Thyroid gland (tissue), 4 donors: ENCODE data around the gene USP17L21.
"Not testable (repeated sequence)": the region's sequence is repeated elsewhere in the genome, so short reads cannot be mapped to it uniquely, and the experiment has no call there.

Source experiments
- CTCF ChIP-seq, 6 experiments: fragments of 200-600 bp in 3 of 6; fragments of 450-650 bp in 3 of 6; sonication (generic) in 3 of 6; IDR thresholded peaks; one replicate each; pipeline ENCODE4 v1.5.1; 2016 to 2019; ENCODE audit warnings: antibody characterized with exemption in 6 of 6, mild to moderate bottlenecking in 2 of 6, inconsistent platforms in 1 of 6, moderate library complexity in 1 of 6
- POLR2A ChIP-seq, 2 donors: fragments of 450-650 bp; IDR thresholded peaks; one replicate each; pipeline ENCODE4 v1.6.1; 2017; ENCODE audit warnings: antibody characterized with exemption in 2 of 2, mild to moderate bottlenecking in 2 of 2, moderate library complexity in 1 of 2

- not testable (repeated sequence) for TF ChIP-seq POLR2A, CTCF (IDR thresholded peaks at IDR 0.05)
Observed at GRCh38 chr4:9243579-9243978, 19.1 kb upstream of the USP17L21 start, which contains the start of gene USP17L17.
